Body of pancreas (tissue), 4 donors: ENCODE results near the gene BET1L.

Source experiments
- POLR2A ChIP-seq, 3 donors: fragments of 450-650 bp; IDR thresholded peaks; one replicate each; pipeline ENCODE4 v1.6.1; 2016; ENCODE audit warnings: antibody characterized with exemption in 3 of 3, mild to moderate bottlenecking in 2 of 3
- TF ChIP-seq, protein P1 (sequence below), 7 experiments: fragments of 450-650 bp in 4 of 7; fragments of 200-600 bp in 3 of 7; sonication (generic) in 3 of 7; IDR thresholded peaks; one replicate each; pipeline ENCODE4 v1.5.1; 2016 to 2019; ENCODE audit warnings: antibody characterized with exemption in 7 of 7

DNA sequence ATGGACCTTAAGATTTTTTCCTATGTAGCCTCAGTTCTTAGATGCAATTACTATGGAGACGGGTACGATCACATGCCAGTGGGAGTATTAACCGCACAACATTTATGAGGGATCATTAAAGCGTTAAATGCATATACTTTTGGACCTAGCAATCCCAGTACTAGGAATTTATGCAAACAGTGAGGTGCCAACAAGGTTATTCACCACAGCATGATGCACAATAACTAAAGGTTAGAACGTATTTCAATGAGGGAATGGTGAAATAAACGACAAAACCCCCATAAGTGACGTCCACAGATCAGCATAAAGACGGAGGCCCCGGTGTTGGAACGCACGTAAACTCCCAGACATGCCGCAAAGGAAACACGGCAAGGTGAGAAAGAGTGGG is 28.4 kb upstream of the BET1L start:
- TF ChIP-seq, protein P1, sequence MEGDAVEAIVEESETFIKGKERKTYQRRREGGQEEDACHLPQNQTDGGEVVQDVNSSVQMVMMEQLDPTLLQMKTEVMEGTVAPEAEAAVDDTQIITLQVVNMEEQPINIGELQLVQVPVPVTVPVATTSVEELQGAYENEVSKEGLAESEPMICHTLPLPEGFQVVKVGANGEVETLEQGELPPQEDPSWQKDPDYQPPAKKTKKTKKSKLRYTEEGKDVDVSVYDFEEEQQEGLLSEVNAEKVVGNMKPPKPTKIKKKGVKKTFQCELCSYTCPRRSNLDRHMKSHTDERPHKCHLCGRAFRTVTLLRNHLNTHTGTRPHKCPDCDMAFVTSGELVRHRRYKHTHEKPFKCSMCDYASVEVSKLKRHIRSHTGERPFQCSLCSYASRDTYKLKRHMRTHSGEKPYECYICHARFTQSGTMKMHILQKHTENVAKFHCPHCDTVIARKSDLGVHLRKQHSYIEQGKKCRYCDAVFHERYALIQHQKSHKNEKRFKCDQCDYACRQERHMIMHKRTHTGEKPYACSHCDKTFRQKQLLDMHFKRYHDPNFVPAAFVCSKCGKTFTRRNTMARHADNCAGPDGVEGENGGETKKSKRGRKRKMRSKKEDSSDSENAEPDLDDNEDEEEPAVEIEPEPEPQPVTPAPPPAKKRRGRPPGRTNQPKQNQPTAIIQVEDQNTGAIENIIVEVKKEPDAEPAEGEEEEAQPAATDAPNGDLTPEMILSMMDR (IDR thresholded peaks at IDR 0.05): no peak
- TF ChIP-seq POLR2A (IDR thresholded peaks at IDR 0.05): no peak
